NB4 (cell line): Measurements from ENCODE around the gene CELA2A.

Experiments used
- DNase-seq: peaks from one replicate; pipeline ENCODE4 v3.0.0; 2010; ENCODE audit warnings: low read depth
- H3K4me3 ChIP-seq: one replicate; pipeline ENCODE4 v1.5.1; 2011; ENCODE audit warnings: mild to moderate bottlenecking, low read depth, low read length, moderate library complexity
- MYC ChIP-seq: IDR thresholded peaks from 2 replicates; pipeline ENCODE4 v1.6.1; 2011; ENCODE audit warnings: low read depth, low read length
- POLR2A ChIP-seq: IDR thresholded peaks from 2 replicates; pipeline ENCODE4 v1.6.1; 2011; ENCODE audit warnings: mild to moderate bottlenecking; ENCODE audit not compliant: insufficient read length; ENCODE audit errors: extremely low read depth
- TF ChIP-seq, protein P1 (sequence below): IDR thresholded peaks from 2 replicates; pipeline ENCODE4 v1.6.1; 2011; ENCODE audit warnings: low read depth, low read length
- TF ChIP-seq, protein P2 (sequence below): IDR thresholded peaks from one replicate; pipeline ENCODE4 v1.5.1; 2012; ENCODE audit warnings: low read depth, low read length

CELA2A gene

GRCh38 chr1:15442119-15442518 lies 14.4 kb upstream of the CELA2A start:
- TF ChIP-seq, protein P1, sequence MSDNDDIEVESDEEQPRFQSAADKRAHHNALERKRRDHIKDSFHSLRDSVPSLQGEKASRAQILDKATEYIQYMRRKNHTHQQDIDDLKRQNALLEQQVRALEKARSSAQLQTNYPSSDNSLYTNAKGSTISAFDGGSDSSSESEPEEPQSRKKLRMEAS = no peak
- TF ChIP-seq POLR2A = no peak
- TF ChIP-seq, protein P2, sequence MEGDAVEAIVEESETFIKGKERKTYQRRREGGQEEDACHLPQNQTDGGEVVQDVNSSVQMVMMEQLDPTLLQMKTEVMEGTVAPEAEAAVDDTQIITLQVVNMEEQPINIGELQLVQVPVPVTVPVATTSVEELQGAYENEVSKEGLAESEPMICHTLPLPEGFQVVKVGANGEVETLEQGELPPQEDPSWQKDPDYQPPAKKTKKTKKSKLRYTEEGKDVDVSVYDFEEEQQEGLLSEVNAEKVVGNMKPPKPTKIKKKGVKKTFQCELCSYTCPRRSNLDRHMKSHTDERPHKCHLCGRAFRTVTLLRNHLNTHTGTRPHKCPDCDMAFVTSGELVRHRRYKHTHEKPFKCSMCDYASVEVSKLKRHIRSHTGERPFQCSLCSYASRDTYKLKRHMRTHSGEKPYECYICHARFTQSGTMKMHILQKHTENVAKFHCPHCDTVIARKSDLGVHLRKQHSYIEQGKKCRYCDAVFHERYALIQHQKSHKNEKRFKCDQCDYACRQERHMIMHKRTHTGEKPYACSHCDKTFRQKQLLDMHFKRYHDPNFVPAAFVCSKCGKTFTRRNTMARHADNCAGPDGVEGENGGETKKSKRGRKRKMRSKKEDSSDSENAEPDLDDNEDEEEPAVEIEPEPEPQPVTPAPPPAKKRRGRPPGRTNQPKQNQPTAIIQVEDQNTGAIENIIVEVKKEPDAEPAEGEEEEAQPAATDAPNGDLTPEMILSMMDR = no peak
- TF ChIP-seq MYC = no peak
- H3K4me3 ChIP-seq = no peak overlapping the region
- DNase-seq = no peak

- no peak overlapping the region for H3K4me3 ChIP-seq
- no peak for TF ChIP-seq MYC
- no peak for TF ChIP-seq POLR2A
- TF ChIP-seq, protein P2 = no peak
- TF ChIP-seq, protein P1 = no peak
- no peak for DNase-seq
Measured at GRCh38 chr1:15442759-15443158, 13.8 kb upstream of the CELA2A start.

DNA sequence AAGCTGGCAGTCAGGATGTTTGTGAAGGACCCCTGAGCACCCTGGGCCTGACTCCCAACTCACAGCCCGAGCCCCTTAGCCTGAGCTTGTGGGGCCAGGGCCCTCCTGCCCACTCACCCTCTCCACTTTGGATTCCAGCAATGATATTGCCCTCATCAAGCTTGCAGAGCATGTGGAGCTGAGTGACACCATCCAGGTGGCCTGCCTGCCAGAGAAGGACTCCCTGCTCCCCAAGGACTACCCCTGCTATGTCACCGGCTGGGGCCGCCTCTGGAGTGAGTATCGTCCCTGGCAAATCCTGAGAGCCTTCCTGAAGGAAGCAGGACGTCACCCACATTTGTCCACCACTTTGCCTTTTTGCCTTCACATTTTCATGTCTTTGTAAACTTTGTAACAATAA lies 13.3 kb upstream of the CELA2A start:
- DNase-seq = no peak
- no peak overlapping the region for H3K4me3 ChIP-seq
- TF ChIP-seq, protein P2 = no peak
- TF ChIP-seq MYC = no peak
- TF ChIP-seq POLR2A = no peak
- TF ChIP-seq, protein P1 = no peak

GRCh38 chr1:15444468-15445389 lies 11.8 kb upstream of the CELA2A start:
- no peak overlapping the region for H3K4me3 ChIP-seq
- TF ChIP-seq, protein P1 = no peak
- no peak for TF ChIP-seq MYC
- no peak for DNase-seq

GRCh38 chr1:15445390-15446122 lies 11.0 kb upstream of the CELA2A start:
- no peak overlapping the region for H3K4me3 ChIP-seq
- DNase-seq = peak; percentile 54
- TF ChIP-seq, protein P2 = no peak
- TF ChIP-seq POLR2A (no peak), MYC (no peak)
- TF ChIP-seq, protein P1 = no peak

GRCh38 chr1:15446212-15446611 lies 10.3 kb upstream of the CELA2A start:
- TF ChIP-seq, protein P2 = no peak
- TF ChIP-seq POLR2A (no peak), MYC (no peak)
- TF ChIP-seq, protein P1 = no peak
- DNase-seq = no peak
- H3K4me3 ChIP-seq = no peak overlapping the region
